SK-N-SH treated with all-trans-retinoic acid at 6 μM for 48 hours (cell line): Measurements from ENCODE around the gene MTA1.

Source experiments
- ATAC-seq: fragments of 200-7000 bp; cut with Tn5 transposase; 3 replicates; pipeline ENCODE4 v1.9.1; 2020; ENCODE audit warnings: mild to moderate bottlenecking, moderate library complexity
- BACH2 ChIP-seq: fragments of 250-450 bp; sonication (Bioruptor Pico); IDR thresholded peaks from 2 replicates; pipeline ENCODE4 v1.9.0; 2021; ENCODE audit warnings: mild to moderate bottlenecking, borderline replicate concordance
- CSDC2 ChIP-seq: fragments of 250-450 bp; sonication (Bioruptor Pico); IDR thresholded peaks from 2 replicates; pipeline ENCODE4 v1.5.0; 2020; ENCODE audit warnings: mild to moderate bottlenecking, moderate library complexity
- CSRNP3 ChIP-seq: fragments of 250-450 bp; sonication (Bioruptor Pico); IDR thresholded peaks from 2 replicates; pipeline ENCODE4 v1.5.1; 2021; ENCODE audit warnings: mild to moderate bottlenecking, moderate library complexity
- ESRRG ChIP-seq: fragments of 250-450 bp; sonication (Bioruptor Pico); IDR thresholded peaks from 2 replicates; pipeline ENCODE4 v1.6.1; 2021; ENCODE audit warnings: mild to moderate bottlenecking
- GLIS3 ChIP-seq: fragments of 250-450 bp; sonication (Bioruptor Pico); IDR thresholded peaks from 2 replicates; pipeline ENCODE4 v1.5.0; 2020; ENCODE audit warnings: mild to moderate bottlenecking, moderate library complexity
- ISL1 ChIP-seq: fragments of 250-450 bp; sonication (Bioruptor Pico); IDR thresholded peaks from 2 replicates; pipeline ENCODE4 v2.1.2; 2022; ENCODE audit warnings: mild to moderate bottlenecking, moderate library complexity
- OSR1 ChIP-seq: fragments of 250-450 bp; sonication (Bioruptor Pico); IDR thresholded peaks from 2 replicates; pipeline ENCODE4 v1.8.0; 2022; ENCODE audit warnings: moderate library complexity, mild to moderate bottlenecking, inconsistent platforms
- RARB ChIP-seq: fragments of 250-450 bp; sonication (Bioruptor Pico); IDR thresholded peaks from 2 replicates; pipeline ENCODE4 v1.8.0; 2021; ENCODE audit warnings: mild to moderate bottlenecking, moderate library complexity
- SNAI2 ChIP-seq: fragments of 250-450 bp; sonication (Bioruptor Pico); IDR thresholded peaks from 2 replicates; pipeline ENCODE4 v1.5.0; 2020; ENCODE audit warnings: mild to moderate bottlenecking, moderate library complexity
- TOX ChIP-seq: fragments of 250-450 bp; sonication (Bioruptor Pico); IDR thresholded peaks from 2 replicates; pipeline ENCODE4 v1.8.0; 2021; ENCODE audit warnings: mild to moderate bottlenecking, moderate library complexity, borderline replicate concordance
- TSHZ2 ChIP-seq: fragments of 250-450 bp; sonication (Bioruptor Pico); IDR thresholded peaks from 2 replicates; pipeline ENCODE4 v1.5.0; 2020; ENCODE audit warnings: mild to moderate bottlenecking, moderate library complexity
- ZC3H10 ChIP-seq: fragments of 250-450 bp; sonication (Bioruptor Pico); IDR thresholded peaks from 2 replicates; pipeline ENCODE4 v1.5.1; 2021; ENCODE audit warnings: mild to moderate bottlenecking, moderate library complexity
- ZFP30 ChIP-seq: fragments of 450-650 bp; formaldehyde crosslinking; IDR thresholded peaks from 2 replicates; pipeline ENCODE4 v1.5.0; 2022; ENCODE audit warnings: mild to moderate bottlenecking, moderate library complexity
- ZNF565 ChIP-seq: fragments of 450-650 bp; formaldehyde crosslinking; conservative IDR thresholded peaks from 2 replicates; pipeline ENCODE4 v1.5.0; 2020; ENCODE audit warnings: low read depth, mild to moderate bottlenecking, moderate library complexity
- ZNF70 ChIP-seq: fragments of 450-650 bp; formaldehyde crosslinking; IDR thresholded peaks from 2 replicates; pipeline ENCODE4 v1.5.0; 2020; ENCODE audit warnings: mild to moderate bottlenecking, moderate library complexity
- ZNF8 ChIP-seq: fragments of 450-650 bp; formaldehyde crosslinking; IDR thresholded peaks from 2 replicates; pipeline ENCODE4 v1.5.0; 2020; ENCODE audit warnings: mild to moderate bottlenecking, moderate library complexity
- TF ChIP-seq, protein P1 (sequence below): fragments of 250-450 bp; sonication (Bioruptor Pico); IDR thresholded peaks from 2 replicates; pipeline ENCODE4 v1.5.1; 2020; ENCODE audit warnings: low read depth, mild to moderate bottlenecking, moderate library complexity
- TF ChIP-seq, protein P2 (sequence below): fragments of 250-450 bp; sonication (Bioruptor Pico); IDR thresholded peaks from 2 replicates; pipeline ENCODE4 v1.8.0; 2021; ENCODE audit warnings: low read depth, mild to moderate bottlenecking, moderate library complexity, borderline replicate concordance
- TF ChIP-seq, protein P3 (sequence below): fragments of 250-450 bp; sonication (Bioruptor Pico); IDR thresholded peaks from 2 replicates; pipeline ENCODE4 v1.8.0; 2020; ENCODE audit warnings: mild to moderate bottlenecking, moderate library complexity, borderline replicate concordance

The MTA1 gene

DNA sequence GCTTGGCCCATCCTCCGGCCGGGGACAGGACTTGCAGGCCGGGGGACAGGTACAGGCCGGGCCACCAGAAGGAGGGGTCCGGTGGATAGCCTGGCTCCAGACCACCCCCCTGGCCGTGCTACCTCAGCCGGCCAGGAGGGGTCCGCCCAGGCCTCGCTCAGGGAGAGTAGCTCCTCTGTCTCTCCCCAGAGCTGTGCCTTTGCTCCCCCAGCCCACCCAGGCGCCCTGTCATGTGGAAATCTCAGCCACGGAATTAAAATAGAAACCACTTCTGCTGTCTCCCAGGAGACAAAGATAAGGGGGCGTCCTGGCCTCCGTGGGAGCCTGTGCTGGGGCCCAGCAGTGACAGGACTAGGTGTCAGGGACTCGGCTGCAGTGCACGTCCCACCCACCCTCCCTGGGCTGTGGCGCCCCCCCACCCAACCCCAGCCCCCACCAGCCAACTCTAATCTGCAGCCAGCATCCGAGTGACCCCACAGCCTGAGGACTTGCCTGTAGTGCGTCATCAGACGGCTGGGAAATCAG is 51.7 kb downstream of the MTA1 start:
- no peak for ATAC-seq
- TF ChIP-seq, protein P1, sequence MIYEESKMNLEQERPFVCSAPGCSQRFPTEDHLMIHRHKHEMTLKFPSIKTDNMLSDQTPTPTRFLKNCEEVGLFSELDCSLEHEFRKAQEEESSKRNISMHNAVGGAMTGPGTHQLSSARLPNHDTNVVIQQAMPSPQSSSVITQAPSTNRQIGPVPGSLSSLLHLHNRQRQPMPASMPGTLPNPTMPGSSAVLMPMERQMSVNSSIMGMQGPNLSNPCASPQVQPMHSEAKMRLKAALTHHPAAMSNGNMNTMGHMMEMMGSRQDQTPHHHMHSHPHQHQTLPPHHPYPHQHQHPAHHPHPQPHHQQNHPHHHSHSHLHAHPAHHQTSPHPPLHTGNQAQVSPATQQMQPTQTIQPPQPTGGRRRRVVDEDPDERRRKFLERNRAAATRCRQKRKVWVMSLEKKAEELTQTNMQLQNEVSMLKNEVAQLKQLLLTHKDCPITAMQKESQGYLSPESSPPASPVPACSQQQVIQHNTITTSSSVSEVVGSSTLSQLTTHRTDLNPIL (CRISPR knock-in tag): no peak
- TF ChIP-seq RARB (CRISPR knock-in tag): no peak
- no peak for TF ChIP-seq ZFP30 (CRISPR knock-in tag)
- no peak for TF ChIP-seq ISL1 (CRISPR knock-in tag)
- no peak for TF ChIP-seq GLIS3 (CRISPR knock-in tag)
- TF ChIP-seq ZNF565 (CRISPR knock-in tag): no peak
- no peak for TF ChIP-seq TSHZ2 (CRISPR knock-in tag)
- no peak for TF ChIP-seq ESRRG (CRISPR knock-in tag)
- TF ChIP-seq TOX (CRISPR knock-in tag): no peak
- no peak for TF ChIP-seq SNAI2 (CRISPR knock-in tag)
- no peak for TF ChIP-seq BACH2 (CRISPR knock-in tag)
- no peak for TF ChIP-seq ZC3H10 (CRISPR knock-in tag)
- TF ChIP-seq, protein P2, sequence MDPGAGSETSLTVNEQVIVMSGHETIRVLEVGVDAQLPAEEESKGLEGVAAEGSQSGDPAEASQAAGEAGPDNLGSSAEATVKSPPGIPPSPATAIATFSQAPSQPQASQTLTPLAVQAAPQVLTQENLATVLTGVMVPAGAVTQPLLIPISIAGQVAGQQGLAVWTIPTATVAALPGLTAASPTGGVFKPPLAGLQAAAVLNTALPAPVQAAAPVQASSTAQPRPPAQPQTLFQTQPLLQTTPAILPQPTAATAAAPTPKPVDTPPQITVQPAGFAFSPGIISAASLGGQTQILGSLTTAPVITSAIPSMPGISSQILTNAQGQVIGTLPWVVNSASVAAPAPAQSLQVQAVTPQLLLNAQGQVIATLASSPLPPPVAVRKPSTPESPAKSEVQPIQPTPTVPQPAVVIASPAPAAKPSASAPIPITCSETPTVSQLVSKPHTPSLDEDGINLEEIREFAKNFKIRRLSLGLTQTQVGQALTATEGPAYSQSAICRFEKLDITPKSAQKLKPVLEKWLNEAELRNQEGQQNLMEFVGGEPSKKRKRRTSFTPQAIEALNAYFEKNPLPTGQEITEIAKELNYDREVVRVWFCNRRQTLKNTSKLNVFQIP (CRISPR knock-in tag): no peak
- TF ChIP-seq ZNF70: no peak
- TF ChIP-seq, protein P3, sequence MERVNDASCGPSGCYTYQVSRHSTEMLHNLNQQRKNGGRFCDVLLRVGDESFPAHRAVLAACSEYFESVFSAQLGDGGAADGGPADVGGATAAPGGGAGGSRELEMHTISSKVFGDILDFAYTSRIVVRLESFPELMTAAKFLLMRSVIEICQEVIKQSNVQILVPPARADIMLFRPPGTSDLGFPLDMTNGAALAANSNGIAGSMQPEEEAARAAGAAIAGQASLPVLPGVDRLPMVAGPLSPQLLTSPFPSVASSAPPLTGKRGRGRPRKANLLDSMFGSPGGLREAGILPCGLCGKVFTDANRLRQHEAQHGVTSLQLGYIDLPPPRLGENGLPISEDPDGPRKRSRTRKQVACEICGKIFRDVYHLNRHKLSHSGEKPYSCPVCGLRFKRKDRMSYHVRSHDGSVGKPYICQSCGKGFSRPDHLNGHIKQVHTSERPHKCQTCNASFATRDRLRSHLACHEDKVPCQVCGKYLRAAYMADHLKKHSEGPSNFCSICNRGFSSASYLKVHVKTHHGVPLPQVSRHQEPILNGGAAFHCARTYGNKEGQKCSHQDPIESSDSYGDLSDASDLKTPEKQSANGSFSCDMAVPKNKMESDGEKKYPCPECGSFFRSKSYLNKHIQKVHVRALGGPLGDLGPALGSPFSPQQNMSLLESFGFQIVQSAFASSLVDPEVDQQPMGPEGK: no peak
- TF ChIP-seq ZNF8 (CRISPR knock-in tag): no peak

DNA sequence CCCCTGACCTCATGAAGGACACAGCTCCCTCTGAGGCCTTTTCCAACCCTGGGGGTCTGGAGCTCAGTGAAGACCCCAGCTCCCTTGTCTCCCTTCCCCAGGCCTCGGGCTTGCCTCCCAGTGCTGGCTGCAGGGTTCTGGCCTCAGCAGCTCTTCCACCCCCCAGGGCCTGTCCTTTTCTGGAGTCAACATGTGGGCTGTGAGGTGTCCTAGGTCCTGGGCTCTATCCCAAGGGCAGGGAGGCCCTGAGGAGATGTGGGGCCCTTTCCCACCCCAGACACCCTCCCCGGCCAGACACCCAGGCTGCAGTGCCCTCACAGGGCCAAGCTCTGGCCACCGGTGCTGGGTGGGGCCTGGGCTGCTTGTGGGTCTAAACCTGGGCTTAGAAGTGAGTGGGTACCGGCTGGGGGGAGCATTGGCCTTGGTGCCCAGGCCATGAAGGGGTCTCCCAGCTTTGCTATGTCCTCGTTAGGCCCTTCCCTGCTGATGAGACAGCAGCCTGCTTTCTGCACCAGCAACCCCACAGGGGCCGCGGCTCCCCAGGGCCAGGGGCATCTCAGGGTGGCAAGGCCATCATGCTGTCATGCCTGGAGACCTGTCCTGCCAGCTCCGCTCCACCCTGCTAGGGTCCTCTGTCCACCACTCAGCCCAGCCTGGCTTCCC is 52.3 kb downstream of the MTA1 start:
- no peak for ATAC-seq
- TF ChIP-seq, protein P3: no peak
- TF ChIP-seq TOX (CRISPR knock-in tag): no peak
- no peak for TF ChIP-seq CSDC2 (CRISPR knock-in tag)
- TF ChIP-seq, protein P2 (CRISPR knock-in tag): no peak
- TF ChIP-seq ZNF565 (CRISPR knock-in tag): no peak
- no peak for TF ChIP-seq CSRNP3
- TF ChIP-seq ZNF8 (CRISPR knock-in tag): no peak
- TF ChIP-seq ZFP30 (CRISPR knock-in tag): no peak
- TF ChIP-seq, protein P1 (CRISPR knock-in tag): no peak
- TF ChIP-seq ISL1 (CRISPR knock-in tag): no peak
- no peak for TF ChIP-seq ESRRG (CRISPR knock-in tag)
- TF ChIP-seq BACH2 (CRISPR knock-in tag): no peak
- TF ChIP-seq OSR1 (CRISPR knock-in tag): no peak
- no peak for TF ChIP-seq TSHZ2 (CRISPR knock-in tag)
- TF ChIP-seq SNAI2 (CRISPR knock-in tag): no peak
- no peak for TF ChIP-seq RARB (CRISPR knock-in tag)
